Putamen (tissue), 1 donor: Measurements from ENCODE around the gene HYAL2.
A peak's percentile ranks its signal among the peaks of the same experiment; 100 is the strongest.
"Not testable (repeated sequence)": the region's sequence is repeated elsewhere in the genome, so short reads cannot be mapped to it uniquely, and the experiment has no call there.

ENCODE experiments used
- DNase-seq: peaks from one replicate; pipeline ENCODE4 v3.0.0-alpha.2; 2016; ENCODE audit warnings: low spot score

The HYAL2 gene

DNA sequence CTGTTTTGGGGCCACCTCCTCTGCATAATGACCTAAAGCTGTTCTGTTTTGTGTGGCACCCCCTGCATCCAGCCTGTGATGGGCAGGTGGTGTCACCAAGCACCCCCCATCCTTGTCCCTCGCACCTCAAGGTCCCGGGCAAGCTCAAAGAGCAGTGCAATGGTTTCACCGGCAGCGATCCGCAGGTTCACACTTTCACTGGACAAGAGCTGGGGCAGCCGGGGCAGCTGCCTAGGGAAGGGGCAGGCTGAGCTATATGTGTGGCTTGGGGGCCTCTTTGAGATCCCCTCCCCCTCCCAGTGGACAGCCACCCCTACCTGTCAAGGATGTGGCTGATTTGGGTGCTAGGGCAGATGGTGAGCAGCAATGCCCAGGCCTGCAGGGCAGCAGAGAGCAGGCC is 33.4 kb downstream of the HYAL2 start:
- DNase-seq = no peak

DNA sequence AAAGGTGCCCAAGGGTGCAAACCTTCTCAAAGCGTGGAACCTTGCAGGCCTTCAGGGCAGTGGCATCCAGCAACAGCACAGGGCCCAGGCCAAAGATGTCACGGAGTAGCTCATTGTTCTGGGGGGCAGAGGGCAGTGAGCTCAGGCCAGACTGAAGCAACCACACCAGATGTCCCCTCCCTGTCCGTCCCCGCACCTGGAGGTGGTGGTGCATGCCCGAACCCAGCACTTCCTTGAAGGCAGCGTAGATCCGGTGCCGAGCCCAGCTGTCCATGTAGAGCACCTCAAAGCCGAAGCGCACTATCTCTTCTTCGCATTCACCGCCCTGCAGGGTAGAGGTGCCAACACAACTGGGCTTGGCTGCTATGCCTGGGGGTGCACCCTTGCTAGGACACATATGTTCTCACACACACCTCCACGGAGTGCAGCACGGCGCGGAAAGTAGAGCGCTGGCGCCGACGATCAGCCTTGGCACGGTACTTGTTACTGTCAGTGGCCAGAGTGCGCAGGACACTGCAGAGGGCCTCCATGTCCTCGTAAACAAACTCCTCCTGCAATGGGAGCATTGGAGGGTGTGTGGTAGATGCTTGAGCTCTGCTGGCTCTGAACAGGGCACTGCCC is 34.0 kb downstream of the HYAL2 start:
- no peak for DNase-seq

DNA sequence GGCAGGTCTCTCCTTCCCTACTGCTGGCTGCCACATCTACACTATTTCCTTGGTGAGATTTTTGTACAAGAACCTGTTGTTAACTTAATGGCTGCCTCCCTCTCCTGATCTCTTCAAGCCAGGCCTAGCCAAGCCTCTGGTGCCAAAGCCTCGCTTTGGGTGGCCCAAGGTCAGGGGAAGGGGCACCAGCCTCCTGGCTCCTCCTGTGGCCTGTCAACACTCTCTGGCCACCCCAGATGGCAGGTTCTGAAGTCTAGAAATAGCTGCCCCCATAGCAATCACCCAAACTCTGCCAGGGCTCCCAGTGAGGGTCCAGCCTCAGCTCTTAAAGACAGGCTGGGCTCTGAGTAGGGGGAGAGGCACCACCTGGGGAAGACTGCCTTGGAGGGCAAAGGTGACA is 35.3 kb downstream of the HYAL2 start:
- DNase-seq = no peak

DNA sequence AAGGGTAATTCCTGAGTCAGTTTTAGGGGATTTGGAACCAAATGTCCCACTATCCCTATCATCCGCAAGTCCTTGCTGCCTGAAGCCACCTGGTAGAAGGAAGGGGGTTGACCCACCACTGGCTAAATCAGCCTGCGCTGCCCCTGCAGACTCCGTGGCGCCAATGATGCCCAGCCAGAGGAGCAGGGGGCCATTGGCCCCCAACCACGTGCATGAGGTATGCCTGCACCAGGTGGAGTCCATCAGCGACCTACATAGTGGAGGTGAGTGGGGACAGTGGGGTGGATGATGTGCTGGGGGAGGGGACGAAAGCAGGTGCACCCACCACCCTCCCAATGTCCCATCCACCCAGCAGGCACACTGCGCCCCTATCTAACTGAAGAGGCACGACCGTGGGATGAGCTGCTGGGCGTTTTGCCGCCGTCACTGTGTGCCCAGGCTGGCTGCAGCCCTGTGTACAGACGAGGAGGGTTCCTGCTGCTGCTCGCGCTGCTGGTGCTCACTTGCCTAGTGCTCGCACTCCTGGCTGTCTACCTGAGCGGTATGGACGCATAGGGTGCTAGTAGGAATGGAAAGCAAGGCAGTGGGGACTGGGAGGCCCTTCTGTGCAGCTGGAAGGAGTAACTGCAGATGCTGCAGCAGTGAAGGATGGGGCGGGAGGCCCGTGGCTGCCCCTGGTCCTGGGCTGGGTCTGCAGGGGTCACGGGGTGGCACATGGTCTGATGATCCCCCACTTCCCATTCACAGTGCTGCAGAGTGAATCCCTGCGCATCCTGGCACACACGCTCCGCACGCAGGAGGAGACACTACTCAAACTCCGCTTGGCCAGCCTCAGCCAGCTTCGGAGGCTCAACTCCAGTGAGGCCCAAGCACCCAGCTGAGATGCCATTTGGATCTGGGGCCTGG is 36.0 kb downstream of the HYAL2 start:
- no peak for DNase-seq

DNA sequence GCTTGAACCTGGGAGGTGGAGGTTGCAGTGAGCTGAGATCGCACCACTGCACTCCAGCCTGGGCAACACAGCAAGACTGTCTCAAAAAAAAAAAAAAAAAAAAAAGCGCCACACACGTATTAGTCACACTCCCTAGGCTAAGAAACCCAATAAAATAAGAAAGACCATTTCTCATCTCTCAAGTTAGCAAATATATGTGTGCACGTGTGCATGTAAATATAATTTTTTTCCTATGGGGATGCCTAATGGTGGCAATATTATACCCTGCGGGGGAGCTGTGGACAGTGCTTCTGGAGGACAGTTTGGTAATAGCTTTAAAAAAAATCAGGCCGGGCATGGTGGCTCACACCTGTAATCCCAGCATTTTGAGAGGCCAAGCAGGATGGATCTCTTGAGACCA is 38.4 kb downstream of the HYAL2 start:
- not testable (repeated sequence) for DNase-seq

DNA sequence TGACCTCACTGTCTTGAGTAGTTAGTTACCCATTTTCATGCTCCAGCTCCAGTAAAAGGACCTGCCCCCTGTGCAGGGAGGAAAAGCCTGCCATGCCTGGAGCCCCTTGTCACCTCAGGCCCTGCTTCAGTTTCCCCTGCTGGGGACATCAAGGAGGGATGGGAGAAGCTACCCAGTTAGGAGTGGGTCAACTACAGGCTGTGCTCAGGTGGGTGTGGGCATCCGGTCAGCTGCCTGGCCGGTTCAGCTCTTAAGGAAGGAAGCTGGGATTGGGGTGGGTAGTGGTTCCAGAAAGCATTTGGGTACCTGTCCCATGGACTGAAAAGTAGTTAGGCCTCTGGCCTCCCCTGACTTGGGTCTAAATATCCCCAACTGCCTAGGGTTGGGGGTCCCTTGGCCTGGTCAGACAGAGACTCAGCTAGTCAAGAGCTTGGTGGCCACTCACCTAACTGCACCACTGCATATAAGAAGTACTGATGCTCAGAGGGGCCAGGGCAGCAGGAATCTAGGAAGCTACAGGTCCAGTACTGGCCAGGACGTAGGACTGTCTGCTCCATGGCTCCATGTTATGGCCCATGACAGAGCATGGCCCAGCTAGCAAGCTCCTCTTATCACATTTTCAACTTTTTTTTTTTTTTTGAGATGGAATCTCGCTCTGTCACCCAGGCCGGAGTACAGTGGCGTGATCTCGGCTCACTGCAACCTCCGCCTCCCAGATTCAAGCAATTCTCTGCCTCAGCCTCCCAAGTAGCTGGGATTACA is 43.1 kb downstream of the HYAL2 start:
- no peak for DNase-seq

DNA sequence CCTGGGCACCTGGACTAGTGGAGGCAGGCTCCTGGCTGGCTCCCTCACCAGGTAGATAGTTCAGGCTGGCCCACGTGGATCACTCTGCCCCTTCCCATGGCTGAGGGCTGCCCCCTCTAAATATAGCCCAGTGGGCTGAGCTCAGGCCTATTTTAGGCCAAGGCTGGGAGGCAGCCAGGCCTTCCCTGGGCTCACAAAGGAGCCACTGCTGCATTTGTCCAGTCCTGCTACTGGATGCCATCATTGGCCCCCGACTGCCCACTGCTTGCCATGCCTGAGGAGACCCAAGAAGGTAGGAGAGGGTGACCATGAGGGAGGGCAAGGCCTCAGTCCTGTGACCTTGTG is 43.7 kb downstream of the HYAL2 start, which contains the start of gene LSMEM2:
LSMEM2 (plus strand) TSS at position 208 of the 345 bp plus-strand sequence; CDS start at position 235, 27 bp downstream.
- DNase-seq = no peak

DNA sequence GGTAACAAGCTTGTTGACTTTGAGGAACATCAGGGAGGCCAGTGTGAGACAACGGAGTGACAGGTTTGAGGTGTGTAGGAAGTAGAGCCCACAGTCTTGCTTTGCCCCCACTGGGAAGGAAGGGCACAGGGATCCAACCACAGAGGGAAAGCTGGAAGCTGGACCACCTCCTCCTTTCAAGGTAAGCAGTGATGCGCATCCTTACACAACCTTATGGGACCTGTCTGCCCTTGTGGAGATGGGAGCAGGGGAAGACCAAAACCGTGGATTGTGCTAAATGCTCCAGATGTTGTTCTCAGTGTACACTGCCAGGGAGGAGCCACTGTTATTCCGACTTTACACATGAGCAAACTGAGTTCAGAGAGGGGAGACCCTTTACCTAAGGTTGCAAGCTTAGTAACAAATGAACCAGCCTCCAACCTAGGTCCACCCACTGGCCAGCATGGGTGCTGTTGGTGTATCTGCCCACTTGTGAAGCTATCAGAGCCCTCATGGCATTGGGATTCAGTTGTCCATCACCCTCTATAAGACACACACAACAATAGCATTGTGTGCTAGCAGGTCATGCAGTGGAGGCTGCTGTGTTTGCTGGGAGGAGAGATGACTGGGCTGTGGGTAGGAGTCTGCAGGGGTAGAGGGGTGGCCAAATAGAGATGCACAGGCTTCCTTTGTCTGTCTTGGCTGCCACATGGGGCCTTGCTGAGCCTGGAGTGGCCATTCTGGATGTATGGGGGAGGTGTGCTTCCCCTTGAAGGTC is 44.2 kb downstream of the HYAL2 start:
- peak; percentile 74 for DNase-seq

DNA sequence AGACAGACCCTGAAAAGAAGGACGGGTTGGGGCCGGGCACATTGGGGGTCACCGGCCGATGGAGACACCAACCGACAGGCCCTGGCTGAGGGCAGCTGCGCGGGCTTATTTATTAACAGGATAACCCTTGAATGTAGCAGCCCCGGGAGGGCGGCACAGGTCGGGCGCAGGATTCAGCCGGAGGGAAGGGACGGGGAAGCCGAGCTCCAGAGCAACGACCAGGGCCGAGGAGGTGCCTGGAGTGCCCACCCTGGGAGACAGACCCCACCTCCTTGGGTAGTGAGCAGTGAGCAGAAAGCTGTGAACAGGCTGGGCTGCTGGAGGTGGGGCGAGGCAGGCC is 45.8 kb downstream of the HYAL2 start:
- no peak for DNase-seq

DNA sequence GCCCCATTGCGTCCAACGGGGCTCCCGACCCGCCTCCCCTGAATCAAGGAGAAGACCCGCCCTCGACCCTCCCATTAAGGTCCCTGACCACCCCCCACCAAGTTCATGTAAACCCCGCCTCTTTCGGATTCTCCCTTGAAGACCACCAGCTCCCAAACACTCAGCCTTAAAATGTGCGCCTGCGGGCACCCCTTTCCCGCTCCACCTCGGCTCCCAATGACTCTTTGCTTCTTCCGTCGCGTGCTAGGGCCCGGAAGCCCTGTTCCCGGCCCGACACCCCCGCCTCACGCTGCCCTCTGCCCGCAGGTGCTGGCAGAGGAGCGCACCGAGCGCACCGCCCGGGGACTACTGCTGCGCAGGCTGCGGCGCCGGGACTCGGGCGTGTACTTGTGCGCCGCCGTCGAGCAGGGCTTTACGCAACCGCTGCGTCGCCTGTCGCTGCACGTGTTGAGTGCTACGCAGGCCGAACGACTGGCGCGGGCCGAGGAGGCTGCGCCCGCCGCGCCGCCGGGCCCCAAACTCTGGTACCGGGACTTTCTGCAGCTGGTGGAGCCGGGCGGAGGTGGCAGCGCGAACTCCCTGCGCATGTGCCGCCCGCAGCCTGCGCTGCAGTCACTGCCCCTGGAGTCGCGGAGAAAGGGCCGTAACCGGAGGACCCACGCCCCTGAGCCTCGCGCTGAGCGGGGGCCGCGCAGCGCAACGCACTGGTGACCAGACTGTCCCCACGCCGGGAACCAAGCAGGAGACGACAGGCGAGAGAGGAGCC is 46.4 kb downstream of the HYAL2 start:
- no peak for DNase-seq

DNA sequence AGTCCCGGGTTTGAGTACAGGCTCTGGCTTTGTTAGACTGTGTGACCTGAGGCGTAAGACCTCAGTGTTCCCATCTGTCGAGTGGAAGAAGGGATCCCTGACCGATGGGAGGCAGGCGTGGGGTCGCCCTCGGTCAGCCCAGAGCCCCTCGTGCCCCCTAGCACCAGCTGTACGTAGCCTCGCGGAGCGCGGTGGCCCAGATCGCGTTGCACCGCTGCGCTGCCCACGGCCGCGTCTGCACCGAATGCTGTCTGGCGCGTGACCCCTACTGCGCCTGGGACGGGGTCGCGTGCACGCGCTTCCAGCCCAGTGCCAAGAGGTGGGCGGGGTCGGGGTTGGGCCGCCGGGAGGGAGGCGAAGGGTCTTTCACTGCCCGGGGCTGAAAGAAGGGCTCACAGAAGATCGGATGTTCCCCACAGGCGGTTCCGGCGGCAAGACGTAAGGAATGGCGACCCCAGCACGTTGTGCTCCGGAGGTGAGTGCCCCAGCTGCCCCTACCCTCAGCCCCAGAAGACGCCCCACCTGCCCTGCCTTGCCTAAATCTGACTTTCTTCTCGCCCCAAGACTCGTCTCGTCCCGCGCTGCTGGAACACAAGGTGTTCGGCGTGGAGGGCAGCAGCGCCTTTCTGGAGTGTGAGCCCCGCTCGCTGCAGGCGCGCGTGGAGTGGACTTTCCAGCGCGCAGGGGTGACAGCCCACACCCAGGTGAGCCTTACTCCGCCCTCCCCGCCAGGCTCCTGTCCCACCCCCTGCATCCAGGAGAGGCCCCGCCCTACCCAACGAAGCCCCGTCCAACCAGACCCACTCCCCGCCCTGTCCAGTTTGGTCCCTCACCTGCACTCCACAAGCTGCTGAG is 47.2 kb downstream of the HYAL2 start:
- DNase-seq = no peak

DNA sequence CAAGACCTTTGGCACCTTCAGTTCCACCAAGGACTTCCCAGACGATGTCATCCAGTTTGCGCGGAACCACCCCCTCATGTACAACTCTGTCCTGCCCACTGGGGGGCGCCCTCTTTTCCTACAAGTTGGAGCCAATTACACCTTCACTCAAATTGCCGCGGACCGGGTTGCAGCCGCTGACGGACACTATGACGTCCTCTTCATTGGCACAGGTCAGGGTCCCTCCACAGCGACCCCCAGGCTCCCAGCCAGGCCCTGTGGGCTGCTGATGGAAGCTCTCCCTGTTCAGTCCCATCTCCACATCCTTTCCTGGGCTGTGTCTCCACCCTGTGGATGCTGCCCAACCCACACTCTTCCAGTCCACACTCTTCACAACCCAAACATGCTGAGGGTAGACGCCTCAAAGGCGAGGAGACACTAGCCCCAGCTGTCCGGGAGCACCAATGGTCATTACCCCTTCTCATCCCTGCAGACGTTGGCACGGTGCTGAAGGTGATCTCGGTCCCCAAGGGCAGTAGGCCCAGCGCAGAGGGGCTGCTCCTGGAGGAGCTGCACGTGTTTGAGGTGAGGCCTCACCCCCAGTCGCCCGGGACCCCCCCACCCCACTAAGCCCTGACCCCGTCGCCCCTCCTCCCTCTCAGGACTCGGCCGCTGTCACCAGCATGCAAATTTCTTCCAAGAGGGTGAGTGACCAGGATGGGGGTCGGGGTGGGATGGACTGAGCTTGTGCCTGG is 48.0 kb downstream of the HYAL2 start:
- DNase-seq = no peak

DNA sequence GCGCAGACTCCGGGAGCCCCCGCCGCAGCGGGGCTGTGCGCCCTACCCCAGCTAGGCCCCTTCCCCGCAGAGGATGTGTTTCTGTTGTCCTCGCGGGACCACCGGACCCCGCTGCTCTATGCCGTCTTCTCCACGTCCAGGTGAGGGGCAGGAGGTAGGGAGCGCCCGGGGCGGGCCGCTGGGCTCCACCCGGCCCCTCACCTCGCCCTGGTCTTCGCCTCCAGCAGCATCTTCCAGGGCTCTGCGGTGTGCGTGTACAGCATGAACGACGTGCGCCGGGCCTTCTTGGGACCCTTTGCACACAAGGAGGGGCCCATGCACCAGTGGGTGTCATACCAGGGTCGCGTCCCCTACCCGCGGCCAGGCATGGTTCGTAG is 48.9 kb downstream of the HYAL2 start:
- DNase-seq = no peak

DNA sequence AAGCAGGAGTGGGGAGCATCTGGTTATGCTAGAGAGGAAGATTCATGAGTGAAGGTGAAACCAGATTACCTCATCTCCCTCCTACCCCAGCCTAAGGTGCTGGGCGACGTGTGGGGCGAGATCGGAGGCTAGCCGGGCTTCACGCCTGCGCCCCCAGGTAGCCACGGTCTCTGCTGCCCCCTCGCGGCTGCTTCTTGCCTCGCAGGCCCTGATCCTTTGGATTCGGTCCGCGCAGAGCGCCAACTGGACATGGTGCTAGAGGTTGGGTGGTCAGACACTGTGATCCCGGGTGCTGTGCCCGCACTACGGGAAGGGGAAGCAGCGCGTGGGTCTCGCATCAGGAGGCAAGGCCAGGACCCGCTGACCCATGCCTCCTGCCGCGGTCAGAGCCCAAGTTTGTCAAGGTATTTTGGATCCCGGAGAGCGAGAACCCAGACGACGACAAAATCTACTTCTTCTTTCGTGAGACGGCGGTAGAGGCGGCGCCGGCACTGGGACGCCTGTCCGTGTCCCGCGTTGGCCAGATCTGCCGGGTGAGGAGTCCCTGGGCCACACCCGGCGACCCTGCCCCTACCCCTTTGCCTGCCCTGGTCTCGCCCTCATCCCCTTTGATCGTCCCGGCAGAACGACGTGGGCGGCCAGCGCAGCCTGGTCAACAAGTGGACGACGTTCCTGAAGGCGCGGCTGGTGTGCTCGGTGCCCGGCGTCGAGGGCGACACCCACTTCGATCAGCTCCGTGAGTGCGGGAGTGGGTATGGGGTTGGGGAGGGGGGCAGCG is 49.4 kb downstream of the HYAL2 start:
- DNase-seq = peak; percentile 84

DNA sequence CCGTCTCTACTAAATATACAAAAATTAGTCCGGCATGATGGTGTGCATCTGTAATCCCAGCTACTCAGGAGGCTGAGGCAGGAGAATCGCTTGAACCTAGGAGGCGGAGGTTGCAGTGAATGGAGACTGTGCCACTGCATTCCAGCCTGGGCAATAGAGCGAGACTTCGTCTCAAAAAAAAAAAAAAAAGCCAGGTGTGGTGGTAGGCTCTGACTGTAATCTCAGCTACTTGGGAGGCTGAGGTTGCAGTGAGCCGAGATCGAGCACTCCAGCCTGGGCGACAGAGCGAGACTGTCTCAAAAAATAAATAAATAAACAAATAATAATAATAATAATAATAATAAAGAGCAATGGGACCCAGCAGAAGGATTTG is 50.0 kb downstream of the HYAL2 start:
- not testable (repeated sequence) for DNase-seq

DNA sequence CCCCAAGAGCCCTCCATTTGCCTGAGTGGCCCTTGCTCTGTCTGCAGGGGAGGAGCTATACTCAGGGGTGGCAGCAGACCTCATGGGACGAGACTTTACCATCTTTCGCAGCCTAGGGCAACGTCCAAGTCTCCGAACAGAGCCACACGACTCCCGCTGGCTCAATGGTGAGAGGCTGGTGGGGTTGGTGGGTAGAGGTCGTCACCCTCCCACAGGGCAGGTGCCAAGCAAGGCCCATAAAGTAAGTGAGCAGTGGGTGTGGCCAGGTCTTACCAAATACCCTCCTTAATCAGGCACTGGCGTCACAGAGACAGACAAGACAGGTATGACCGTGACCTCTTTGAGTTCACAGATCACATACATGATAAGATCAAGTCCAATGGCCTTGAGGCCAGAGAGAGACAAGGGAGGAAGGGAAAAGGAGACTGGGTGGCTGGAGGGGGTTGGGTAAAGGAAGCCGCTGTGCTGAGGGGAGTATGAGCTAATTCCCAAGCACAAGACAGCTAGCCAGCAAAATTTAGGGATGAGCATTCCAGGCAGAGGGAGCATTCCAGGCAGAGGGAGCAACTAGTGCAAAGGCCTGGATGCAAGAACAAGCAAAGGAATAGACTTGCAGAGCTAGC is 51.1 kb downstream of the HYAL2 start:
- no peak for DNase-seq

DNA sequence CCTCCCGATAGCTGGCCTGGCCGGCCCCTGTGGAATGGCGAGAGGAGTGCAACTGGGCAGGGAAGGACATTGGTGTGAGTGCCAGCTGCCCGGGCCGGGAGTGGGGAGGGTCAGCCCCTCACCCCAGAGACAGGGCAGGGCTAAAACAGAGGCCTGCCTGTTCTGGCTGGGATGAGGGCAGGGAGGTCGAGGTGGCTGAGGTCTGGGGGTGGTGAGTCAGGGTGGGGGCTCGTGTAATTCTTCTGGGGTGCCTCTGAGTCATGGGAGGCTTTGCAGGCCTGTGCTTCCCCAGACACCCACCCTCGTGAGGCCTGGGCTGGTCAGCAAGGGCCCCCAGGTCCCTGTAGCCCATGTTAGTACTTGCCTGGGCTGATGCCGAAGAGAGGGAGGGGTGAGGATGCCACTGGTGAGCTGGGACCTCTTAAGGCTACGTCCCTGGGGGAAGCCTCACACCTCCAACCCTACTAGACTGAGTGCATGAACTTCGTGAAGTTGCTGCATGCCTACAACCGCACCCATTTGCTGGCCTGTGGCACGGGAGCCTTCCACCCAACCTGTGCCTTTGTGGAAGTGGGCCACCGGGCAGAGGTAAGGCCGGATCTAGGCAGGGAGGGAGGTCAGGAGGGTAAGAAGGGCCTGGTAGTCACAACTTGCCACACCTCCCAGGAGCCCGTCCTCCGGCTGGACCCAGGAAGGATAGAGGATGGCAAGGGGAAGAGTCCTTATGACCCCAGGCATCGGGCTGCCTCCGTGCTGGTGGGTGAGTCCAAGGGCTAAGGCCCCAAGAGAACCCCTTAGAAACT is 51.9 kb downstream of the HYAL2 start:
- DNase-seq = no peak

DNA sequence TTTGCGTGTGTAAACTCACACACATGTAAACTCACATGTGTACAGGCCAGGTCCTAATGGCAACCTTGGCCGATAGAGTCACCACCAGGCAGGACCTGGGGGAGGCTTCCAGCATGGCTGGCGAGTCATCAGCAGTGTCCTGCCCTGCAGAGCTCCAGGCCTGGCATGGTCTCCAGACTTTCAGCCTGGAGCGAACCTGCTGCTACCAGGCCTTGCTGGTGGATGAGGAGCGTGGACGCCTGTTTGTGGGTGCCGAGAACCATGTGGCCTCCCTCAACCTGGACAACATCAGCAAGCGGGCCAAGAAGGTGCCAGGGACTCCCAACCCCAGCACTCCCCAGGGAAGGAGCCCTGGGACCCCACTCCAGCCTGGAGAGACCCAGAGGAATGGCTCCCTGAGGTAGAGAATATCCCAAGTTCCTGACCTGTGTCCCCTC is 52.5 kb downstream of the HYAL2 start:
- DNase-seq = no peak
